B cell (primary cell): ENCODE measurements around the gene HMSD. TPM values are rescaled to one million over a fixed set of nuclear protein-coding genes. Genes with fewer than 3 reads are reported as not detected.

Experiments used
- ATAC-seq: fragments of 200-7000 bp; cut with Tn5 transposase; one replicate; pipeline ENCODE4 v1.10.0; 2021; ENCODE audit warnings: low read depth, mild to moderate bottlenecking, moderate number of reproducible peaks, moderate library complexity
- CTCF ChIA-PET: fragments of 350-600 bp; sonication (Branson Sonifier 250); formaldehyde crosslinking; loops from one replicate; lab custom pipeline; 2021; ENCODE audit warnings: antibody characterized with exemption, inconsistent platforms; lab: Charles Lee
- POLR2A ChIA-PET: fragments of 350-600 bp; sonication (Branson Sonifier 250); formaldehyde crosslinking; loops from one replicate; lab custom pipeline; 2021; ENCODE audit warnings: antibody characterized with exemption; lab: Charles Lee
- DNase-seq: peaks from one replicate; pipeline ENCODE4 v3.0.0; 2013
- H2AFZ ChIP-seq: 2 replicates; pipeline ENCODE4 v1.6.1; 2012; ENCODE audit warnings: mild to moderate bottlenecking, low read depth, low read length; ENCODE audit not compliant: insufficient read depth, poor library complexity, severe bottlenecking
- H3K27ac ChIP-seq, 2 donors: 1 replicate in 1 of 2; 2 replicates in 1 of 2; pipeline ENCODE4 v1.5.1; 2012 to 2013; ENCODE audit warnings: low read length in 2 of 2, mild to moderate bottlenecking in 2 of 2, moderate library complexity in 1 of 2
- H3K27me3 ChIP-seq, 4 experiments: fragments of 200-600 bp in 1 of 4; sonication (generic) in 1 of 4; replicated peaks in 1 of 4; 1 replicate in 2 of 4; 2 replicates in 2 of 4; pipeline versions ENCODE4 v1.6.1 to v1.7.0; 2013 to 2016; ENCODE audit warnings: low read length in 3 of 4, mild to moderate bottlenecking in 2 of 4, mixed read lengths in 1 of 4, moderate library complexity in 1 of 4; ENCODE audit not compliant: insufficient read depth in 4 of 4, control insufficient read depth in 3 of 4; ENCODE audit errors: control extremely low read depth in 1 of 4
- H3K36me3 ChIP-seq, 2 experiments: replicated peaks in 1 of 2; 1 replicate in 1 of 2; 2 replicates in 1 of 2; pipeline versions ENCODE4 v1.6.1 to v1.7.1; 2013; ENCODE audit warnings: low read length in 1 of 2; ENCODE audit not compliant: insufficient read depth in 2 of 2, control insufficient read depth in 1 of 2; ENCODE audit errors: control extremely low read depth in 1 of 2, extremely low read depth in 1 of 2
- H3K4me1 ChIP-seq, 2 donors: fragments of 200-600 bp in 1 of 2; sonication (generic) in 1 of 2; 1 replicate in 1 of 2; 2 replicates in 1 of 2; pipeline versions ENCODE4 v1.5.1 to v1.6.1; 2013 to 2017; ENCODE audit warnings: low read length in 2 of 2; ENCODE audit not compliant: control insufficient read depth in 2 of 2, insufficient read depth in 2 of 2
- H3K4me2 ChIP-seq: replicated peaks from 2 replicates; pipeline ENCODE3; 2012; ENCODE audit warnings: mild to moderate bottlenecking, low read depth, low read length; ENCODE audit not compliant: poor library complexity, severe bottlenecking
- H3K4me3 ChIP-seq, 5 experiments: fragments of 200-600 bp in 1 of 5; sonication (generic) in 1 of 5; 1 replicate in 3 of 5; 2 replicates in 2 of 5; pipeline versions ENCODE4 v1.5.1 to v1.7.0; 2011 to 2016; ENCODE audit warnings: low read length in 4 of 5, mild to moderate bottlenecking in 4 of 5, low read depth in 2 of 5, control low read depth in 1 of 5, moderate library complexity in 1 of 5; ENCODE audit not compliant: insufficient read depth in 1 of 5; ENCODE audit errors: control extremely low read depth in 1 of 5, extremely low read depth in 1 of 5
- H3K79me2 ChIP-seq: fragments of 200-600 bp; sonication (generic); one replicate; pipeline ENCODE4 v1.6.0; 2016; ENCODE audit warnings: low read length; ENCODE audit not compliant: control insufficient read depth, insufficient read depth
- H3K9ac ChIP-seq: fragments of 200-600 bp; sonication (generic); 2 replicates; pipeline ENCODE4 v1.6.1; 2017; ENCODE audit warnings: mild to moderate bottlenecking, low read length, moderate library complexity
- H3K9me3 ChIP-seq, 3 donors: one replicate each; pipeline versions ENCODE4 v1.6.1 to v1.7.1; 2013; ENCODE audit warnings: low read length in 2 of 3; ENCODE audit not compliant: control insufficient read depth in 2 of 3, insufficient read depth in 1 of 3; ENCODE audit errors: control extremely low read depth in 1 of 3
- H4K20me1 ChIP-seq: 2 replicates; pipeline ENCODE4 v1.6.0; 2012; ENCODE audit warnings: mild to moderate bottlenecking, low read length; ENCODE audit not compliant: insufficient read depth, control insufficient read depth, poor library complexity, severe bottlenecking
- H3K27ac Mint-ChIP-seq: one replicate; pipeline ENCODE4 v1.8.0; 2021; ENCODE audit warnings: mixed read lengths
- H3K27me3 Mint-ChIP-seq: one replicate; pipeline ENCODE4 v1.8.0; 2021; ENCODE audit warnings: mixed read lengths
- H3K4me1 Mint-ChIP-seq: one replicate; pipeline ENCODE4 v1.8.0; 2021; ENCODE audit warnings: mixed read lengths
- H3K4me3 Mint-ChIP-seq: one replicate; pipeline ENCODE4 v1.8.0; 2021; ENCODE audit warnings: mixed read lengths
- H3K9me3 Mint-ChIP-seq: one replicate; pipeline ENCODE4 v1.8.0; 2022; ENCODE audit warnings: mixed read lengths; ENCODE audit not compliant: insufficient read depth
- CTCF ChIP-seq: fragments of 200-600 bp; IDR thresholded peaks from one replicate; pipeline ENCODE4 v1.8.0; 2022; ENCODE audit warnings: antibody characterized with exemption, mild to moderate bottlenecking
- EZH2 ChIP-seq: IDR thresholded peaks from 2 replicates; pipeline ENCODE4 v1.6.1; 2012; ENCODE audit warnings: borderline replicate concordance, low read depth, mild to moderate bottlenecking, moderate library complexity, low read length; ENCODE audit not compliant: insufficient read depth, poor library complexity, severe bottlenecking
- WGBS: methylation state at CpG from one replicate; pipeline ENCODE4 v1.1.5; 2013; ENCODE audit warnings: missing lambda C conversion rate; ENCODE audit not compliant: insufficient coverage; 5-methylcytosine and 5-hydroxymethylcytosine counted together
- intact Hi-C: fragments of 100-400 bp; cut with micrococcal nuclease; formaldehyde crosslinking; loops from one replicate; pipeline ENCODE4 v1.10.0; 2022
- polyA plus RNA-seq: library from polyadenylated mRNA; depleted of rRNA; stranded (reverse); fragments of >200 nt; gene quantifications from 2 replicates; pipeline ENCODE4 v1.2.3, GENCODE V29; 2012
- total RNA-seq, 2 donors: library from RNA; stranded (reverse); fragments of 120-200 nt in 1 of 2; gene quantifications; 1 replicate in 1 of 2; 2 replicates in 1 of 2; pipeline versions ENCODE4 v1.2.3 to v1.2.4, GENCODE V29; 2013 to 2022

Gene HMSD
- total and polyA plus RNA-seq, 2 donors (not counting 1 experiment from before 2014, with no cell fraction given), result 0.04 TPM; not detected in 1

- peaks cover 0 to 10% (median 4%) of the 10 kb centered on the region in 4 experiments for H3K27me3 ChIP-seq
- no peak overlapping the region for H3K9ac ChIP-seq
- Mint-ChIP-seq H3K4me3 (no peak overlapping the region), H3K27ac (no peak overlapping the region), H3K9me3 (no peaks in the 10 kb centered on the region), H3K4me1 (peaks cover 19% of the 10 kb centered on the region), H3K27me3 (peaks cover 15% of the 10 kb centered on the region)
- no peaks in the 10 kb centered on the region for H4K20me1 ChIP-seq
- intact Hi-C loops, result no loop called here
- H3K79me2 ChIP-seq, result no peaks in the 10 kb centered on the region
- CTCF ChIA-PET, result no interaction called here
- peaks cover 0 to 4% (median 0%) of the 10 kb centered on the region in 3 donors for H3K9me3 ChIP-seq
- DNase-seq, result no peak
- 73% methylated on average over 2 of the region's 4 CpGs for WGBS
- TF ChIP-seq EZH2, result no peak
- peak; percentile 9 for TF ChIP-seq CTCF
- H3K4me2 ChIP-seq, result no peak overlapping the region
- no peak overlapping the region for H3K27ac ChIP-seq
- no peak overlapping the region for H2AFZ ChIP-seq
- H3K4me1 ChIP-seq, result peaks cover 8% of the 10 kb centered on the region in 2 donors
- no peak overlapping the region for H3K4me3 ChIP-seq
- POLR2A ChIA-PET, result no interaction called here
- no peak for ATAC-seq
- no peaks in the 10 kb centered on the region for H3K36me3 ChIP-seq
These were observed 2.2 kb downstream of the HMSD start for GRCh38 chr18:63951302-63951705.

- Histone ChIP-seq H3K4me2 (no peak overlapping the region), H3K79me2 (no peaks in the 10 kb centered on the region), H3K27ac (no peak overlapping the region), H3K9me3 (peaks cover 0 to 4% (median 0%) of the 10 kb centered on the region in 3 donors), H2AFZ (no peak overlapping the region), H3K27me3 (peaks cover 0 to 7% (median 1%) of the 10 kb centered on the region in 4 experiments), H3K9ac (no peak overlapping the region), H3K4me3 (no peak overlapping the region), H3K36me3 (no peaks in the 10 kb centered on the region), H4K20me1 (no peaks in the 10 kb centered on the region), H3K4me1 (peaks cover 2 to 6% of the 10 kb centered on the region in 2 donors)
- POLR2A ChIA-PET, result no interaction called here
- no peaks in the 10 kb centered on the region for H3K9me3 Mint-ChIP-seq
- intact Hi-C loops, result no loop called here
- DNase-seq (no peak), ATAC-seq (no peak)
- H3K27ac Mint-ChIP-seq, result no peak overlapping the region
- H3K27me3 Mint-ChIP-seq, result peaks cover 6% of the 10 kb centered on the region
- H3K4me1 Mint-ChIP-seq, result peaks cover 10% of the 10 kb centered on the region
- CTCF ChIA-PET, result interaction anchor here (1.3 to 3.5 kb wide), 2 partner anchors 10 to 17 kb away, joined by 4 to 18 read pairs; no protein-coding TSS in a partner anchor
- H3K4me3 Mint-ChIP-seq, result no peak overlapping the region
- WGBS, result 57% methylated on average over 2 of the region's 5 CpGs
- TF ChIP-seq EZH2 (no peak), CTCF (no peak)
These were observed 4.7 kb downstream of the HMSD start for GRCh38 chr18:63953811-63954210.
